GM21390 (cell line): Measurements from ENCODE around the gene MX1.
A peak's percentile ranks its signal among the peaks of the same experiment; 100 is the strongest.

Experiments
- ATAC-seq: cut with Tn5 transposase; IDR thresholded peaks from one replicate; pipeline ENCODE4 v1.9.1; 2021; ENCODE audit not compliant: unreplicated experiment

Gene MX1

DNA sequence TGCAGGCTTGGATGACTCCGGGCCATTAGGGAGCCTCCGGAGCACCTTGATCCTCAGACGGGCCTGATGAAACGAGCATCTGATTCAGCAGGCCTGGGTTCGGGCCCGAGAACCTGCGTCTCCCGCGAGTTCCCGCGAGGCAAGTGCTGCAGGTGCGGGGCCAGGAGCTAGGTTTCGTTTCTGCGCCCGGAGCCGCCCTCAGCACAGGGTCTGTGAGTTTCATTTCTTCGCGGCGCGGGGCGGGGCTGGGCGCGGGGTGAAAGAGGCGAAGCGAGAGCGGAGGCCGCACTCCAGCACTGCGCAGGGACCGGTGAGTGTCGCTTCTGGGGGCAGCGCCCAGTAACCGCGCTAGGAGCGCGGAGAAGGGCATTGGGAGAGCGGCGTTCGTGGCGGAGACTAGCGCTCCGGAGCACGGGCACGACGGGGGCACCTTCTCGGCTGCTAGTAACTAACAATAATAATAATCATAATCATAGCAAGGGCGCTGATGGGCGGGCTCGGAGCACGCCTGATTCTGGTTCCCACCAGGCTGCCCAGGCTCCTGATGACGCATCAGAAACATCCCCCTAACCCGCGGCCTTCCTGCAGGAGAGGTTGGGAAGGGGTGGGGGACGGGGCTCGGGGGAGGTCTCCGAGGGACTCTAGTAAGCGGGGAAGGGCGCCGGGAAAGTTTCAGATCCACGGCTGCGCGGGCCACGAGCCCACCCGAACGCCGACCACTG is at the start of gene MX1:
MX1 (plus strand) TSS at position 286 of the 722 bp plus-strand sequence. CDS start 5,832 bp downstream, outside the sequence.
- ATAC-seq = peak; percentile 82

DNA sequence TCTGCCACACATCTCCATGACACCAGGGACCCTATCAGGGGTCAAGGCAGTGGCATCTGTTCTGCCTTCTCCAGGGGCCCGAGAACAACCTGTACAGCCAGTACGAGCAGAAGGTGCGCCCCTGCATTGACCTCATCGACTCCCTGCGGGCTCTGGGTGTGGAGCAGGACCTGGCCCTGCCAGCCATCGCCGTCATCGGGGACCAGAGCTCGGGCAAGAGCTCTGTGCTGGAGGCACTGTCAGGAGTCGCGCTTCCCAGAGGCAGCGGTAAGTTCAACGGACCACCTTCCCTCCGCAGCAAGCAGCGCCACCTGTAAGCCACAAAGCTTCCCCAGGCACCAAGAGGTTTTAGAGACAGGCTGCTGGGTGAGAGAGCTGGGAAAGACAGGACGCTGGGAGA is 48.3 kb upstream of the MX1 start:
- ATAC-seq = no peak

DNA sequence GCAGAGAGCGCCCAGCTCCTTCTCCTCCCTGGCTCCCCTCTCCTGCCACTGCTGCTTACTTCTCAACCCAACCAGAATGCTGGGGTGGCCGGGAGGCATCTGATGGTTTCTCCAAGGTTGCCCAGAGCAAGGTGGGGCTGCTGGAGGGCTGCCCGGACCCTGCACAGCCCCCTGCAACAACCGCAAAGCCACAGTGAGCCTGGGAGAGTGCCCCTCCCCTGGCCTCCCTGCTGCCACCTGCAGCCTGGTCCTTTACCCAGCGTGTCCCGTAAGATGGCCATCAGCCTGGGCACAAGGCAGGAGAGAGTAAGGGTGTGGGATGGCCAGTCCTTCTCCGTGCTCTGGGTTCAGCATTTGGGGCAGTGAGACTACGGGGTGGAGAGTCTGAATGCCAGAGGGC is 47.2 kb upstream of the MX1 start:
- no peak for ATAC-seq

DNA sequence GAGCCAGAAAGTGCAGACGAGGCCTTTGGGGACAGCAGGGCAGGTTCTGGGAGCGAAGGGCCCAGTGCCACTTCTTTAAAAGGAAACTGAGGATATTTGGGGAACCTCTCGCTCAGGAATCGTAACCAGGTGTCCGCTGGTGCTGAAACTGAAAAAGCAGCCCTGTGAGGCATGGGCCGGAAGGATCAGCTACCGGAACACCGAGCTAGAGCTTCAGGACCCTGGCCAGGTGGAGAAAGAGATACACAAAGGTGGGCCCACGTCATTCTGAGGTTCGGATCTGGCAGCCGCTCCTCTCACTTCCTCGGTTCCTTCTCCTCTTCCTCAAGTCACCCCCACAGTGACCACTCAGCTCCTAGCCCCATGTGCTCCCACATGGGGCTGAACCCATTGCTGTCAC is 46.1 kb upstream of the MX1 start:
- ATAC-seq = no peak

- no peak for ATAC-seq
These were observed 44.3 kb upstream of the MX1 start for GRCh38 chr21:41381731-41382130.

DNA sequence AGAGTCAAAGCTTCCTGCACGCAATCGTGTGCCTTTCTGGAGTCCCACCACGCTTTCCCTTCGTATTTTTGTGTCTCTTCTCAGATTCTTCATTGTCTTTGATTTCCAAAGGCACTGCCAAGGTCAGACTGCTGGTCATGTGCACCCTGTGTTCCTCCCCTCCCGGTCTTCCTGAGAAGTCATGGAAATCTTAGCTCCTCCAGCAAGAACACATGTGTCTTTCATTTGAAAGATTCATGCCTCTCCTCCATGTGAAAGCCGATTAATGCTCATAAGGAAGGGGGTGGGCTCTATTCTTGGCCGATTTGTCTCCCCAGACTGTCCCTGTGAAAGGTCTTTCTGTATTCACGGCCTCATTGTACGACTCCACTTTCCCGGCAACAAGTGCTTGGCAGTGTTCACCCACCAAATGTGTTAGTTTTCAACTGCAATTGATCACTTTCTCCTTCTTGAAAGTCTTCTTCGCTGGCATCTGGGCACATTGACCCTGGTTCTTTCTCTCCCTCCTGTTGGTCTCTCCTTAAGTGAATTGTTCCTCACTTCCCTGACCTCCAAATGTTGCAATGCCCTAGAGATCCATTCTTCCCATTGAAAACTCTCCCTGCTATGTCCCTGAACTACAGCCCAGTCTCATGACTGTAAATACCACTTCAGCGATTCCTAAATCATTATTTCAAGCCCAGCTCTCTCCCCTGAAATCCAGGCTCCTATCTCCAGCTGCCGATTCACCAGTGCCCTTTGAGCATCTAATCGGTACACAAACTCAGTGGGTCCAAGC is 38.8 kb upstream of the MX1 start:
- ATAC-seq = no peak

- no peak for ATAC-seq
These were observed 38.2 kb upstream of the MX1 start for GRCh38 chr21:41387824-41388223.

- no peak for ATAC-seq
These were observed 37.8 kb upstream of the MX1 start for GRCh38 chr21:41388259-41388658.

- no peak for ATAC-seq
These were observed 35.9 kb upstream of the MX1 start for GRCh38 chr21:41390043-41390639.

DNA sequence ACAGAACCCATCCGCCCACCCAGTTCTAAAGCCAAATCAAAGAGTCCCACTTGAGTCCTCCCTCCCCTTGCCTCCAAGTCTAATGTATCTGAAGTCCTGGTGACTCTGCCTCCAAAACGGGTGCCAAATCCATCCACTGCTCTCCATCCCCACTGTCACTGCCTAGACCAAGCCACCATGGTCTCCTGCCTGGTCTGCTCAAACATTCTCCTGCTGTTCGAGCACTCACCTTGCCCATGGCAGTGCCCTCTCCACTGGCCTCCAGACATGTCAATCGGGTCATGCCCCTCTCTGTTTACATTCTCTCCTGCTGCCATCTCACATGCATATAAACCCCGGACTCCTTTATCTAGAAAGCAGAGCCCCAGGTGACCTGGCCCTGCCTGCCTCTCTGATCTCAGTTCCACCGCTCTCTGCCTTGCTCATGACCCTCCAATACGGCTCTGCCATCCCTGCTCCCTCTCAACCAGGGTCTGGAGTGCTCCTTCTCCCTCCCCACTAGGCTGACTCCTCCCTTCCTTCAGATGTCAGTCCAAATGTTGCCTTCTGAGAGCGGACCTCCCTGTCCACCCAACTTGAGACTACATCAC is 32.1 kb upstream of the MX1 start:
- ATAC-seq = no peak

- ATAC-seq = no peak
These were observed 29.4 kb upstream of the MX1 start for GRCh38 chr21:41396558-41397075.

- ATAC-seq = no peak
These were observed 28.6 kb upstream of the MX1 start for GRCh38 chr21:41397471-41397891.

DNA sequence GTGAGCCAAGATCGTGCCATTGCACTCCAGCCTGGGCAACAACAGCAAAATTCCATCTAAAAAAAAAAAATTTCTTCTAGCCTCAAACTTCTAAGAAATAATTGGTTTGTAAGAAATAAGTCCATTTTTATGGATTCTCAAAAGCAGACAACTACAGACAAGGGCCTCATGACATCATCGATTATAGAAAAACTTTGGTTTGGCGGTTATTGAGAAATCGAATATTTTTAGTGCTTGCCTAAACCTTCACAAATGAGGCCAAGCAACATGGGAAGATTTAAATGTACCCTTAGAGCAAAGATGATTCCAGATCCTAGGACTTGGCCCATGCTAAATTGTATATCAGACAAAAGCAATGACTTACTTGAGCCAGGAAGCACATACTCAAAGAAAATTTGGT is 27.8 kb upstream of the MX1 start:
- no peak for ATAC-seq

DNA sequence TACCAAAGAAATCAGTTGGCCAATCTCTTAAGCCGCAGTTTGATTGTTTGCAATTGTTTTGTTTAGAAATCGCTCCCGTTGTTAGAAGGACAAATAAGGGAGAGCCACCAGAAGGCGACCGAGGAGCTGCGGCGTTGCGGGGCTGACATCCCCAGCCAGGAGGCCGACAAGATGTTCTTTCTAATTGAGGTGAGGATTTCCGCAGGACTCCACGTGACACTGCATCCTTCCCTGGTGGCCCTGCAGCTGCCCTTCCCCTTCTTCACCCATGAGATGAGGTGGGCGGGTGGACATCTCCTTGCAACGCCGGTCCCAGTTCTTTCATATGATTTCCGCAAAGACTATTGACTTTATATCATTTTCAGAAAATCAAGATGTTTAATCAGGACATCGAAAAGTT is 27.2 kb upstream of the MX1 start:
- ATAC-seq = no peak

DNA sequence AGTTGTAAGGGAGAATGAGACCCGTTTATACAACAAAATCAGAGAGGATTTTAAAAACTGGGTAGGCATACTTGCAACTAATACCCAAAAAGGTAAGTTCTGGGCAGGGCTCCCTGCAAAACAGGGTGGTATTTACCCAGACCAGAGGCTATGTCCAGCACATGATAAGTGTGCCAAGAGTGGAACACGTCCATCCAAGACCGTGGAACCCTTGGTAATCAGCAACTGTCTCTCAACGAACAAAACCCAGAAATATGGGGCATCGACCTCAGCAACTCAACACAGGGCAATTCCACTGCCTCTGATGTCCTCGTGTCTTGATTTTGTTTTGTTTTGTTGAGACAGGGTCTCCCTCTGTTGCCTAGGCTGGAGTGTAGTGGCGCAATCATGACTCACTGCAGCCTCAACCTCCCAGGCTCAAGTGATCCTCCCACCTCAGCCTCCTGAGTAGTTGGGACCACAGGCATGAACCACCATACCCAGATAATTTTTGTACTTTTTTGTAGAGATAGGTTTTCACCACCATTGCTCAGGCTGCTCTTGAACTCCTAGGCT is 26.7 kb upstream of the MX1 start:
- ATAC-seq = no peak

DNA sequence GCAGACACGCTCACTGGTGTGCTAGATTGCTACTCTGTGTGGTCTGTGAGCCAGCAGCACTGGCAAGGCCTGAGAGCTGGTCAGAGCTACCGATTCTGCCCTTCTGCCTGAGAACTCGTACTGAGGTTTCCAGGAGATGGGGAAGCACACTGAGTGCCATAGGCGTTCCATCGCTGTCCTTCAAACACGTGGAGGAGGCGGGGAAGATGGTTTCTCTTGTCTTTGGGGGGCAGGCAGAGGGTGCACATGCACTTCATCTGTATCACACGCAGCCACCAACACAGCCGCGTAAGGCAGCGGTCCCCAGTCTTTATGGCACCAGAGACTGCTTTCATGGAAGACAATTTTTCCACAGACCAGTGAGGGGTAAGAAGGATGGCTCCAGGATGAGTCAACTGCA is 23.8 kb upstream of the MX1 start:
- no peak for ATAC-seq

DNA sequence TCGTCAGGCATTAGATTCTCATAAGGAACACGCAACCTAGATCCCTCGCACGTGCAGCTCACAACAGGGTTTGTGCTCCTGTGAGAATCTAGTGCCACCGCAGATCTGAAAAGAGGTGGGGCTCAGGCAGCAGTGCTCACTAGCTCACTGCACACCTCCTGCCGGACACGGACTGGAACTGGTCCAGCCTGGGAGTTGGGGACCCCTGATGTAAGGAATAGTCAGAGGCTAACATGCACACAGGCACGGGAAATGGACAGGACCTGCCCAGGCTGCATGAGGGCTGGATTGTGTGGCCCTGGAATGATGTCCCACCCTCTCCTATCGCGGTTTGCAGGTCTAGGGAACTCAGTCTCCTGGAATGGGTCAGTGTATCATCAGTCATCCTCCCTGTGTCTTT is 23.2 kb upstream of the MX1 start:
- no peak for ATAC-seq

GRCh38 chr21:41403331-41403730 is 22.7 kb upstream of the MX1 start:
- ATAC-seq = no peak

GRCh38 chr21:41403966-41404365 is 22.1 kb upstream of the MX1 start:
- ATAC-seq = no peak

- ATAC-seq = no peak
These were observed 20.7 kb upstream of the MX1 start for GRCh38 chr21:41405321-41405720.

DNA sequence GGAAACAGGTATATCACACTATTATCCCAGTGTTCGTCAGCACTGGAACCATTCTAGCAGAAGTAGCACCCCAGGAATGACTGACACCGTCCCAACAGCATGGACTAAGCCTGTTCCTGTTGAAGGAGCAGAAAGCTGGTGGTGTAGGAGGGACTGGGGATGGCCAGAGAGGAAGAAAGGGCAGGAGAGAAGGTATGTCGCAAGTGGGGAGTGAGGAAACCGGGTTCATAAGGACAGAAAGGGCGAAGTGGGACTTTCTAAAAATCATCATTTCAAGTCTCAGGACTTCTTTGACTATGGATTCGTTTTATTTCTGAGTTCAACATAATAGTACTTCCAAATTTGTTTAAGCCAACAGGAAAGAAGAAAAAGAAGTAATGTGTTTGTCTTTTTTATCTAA is 19.7 kb upstream of the MX1 start:
- ATAC-seq = no peak
